ENCODE results near the gene MET. TPM values are rescaled to one million over a fixed set of nuclear protein-coding genes. Genes with fewer than 3 reads are reported as not detected.
"Not testable (repeated sequence)": the region's sequence is repeated elsewhere in the genome, so short reads cannot be mapped to it uniquely, and the experiment has no call there.

The MET gene
- total RNA-seq, 1 experiment from 2014 or later: 67.7 TPM

- DNase-seq (ENCODE audit: low spot score): no peak
These were observed 80.5 kb downstream of the MET start for GRCh38 chr7:116752305-116753074.

GRCh38 chr7:116753130-116753529, 81.1 kb downstream of the MET start:
- no peak for DNase-seq (ENCODE audit: low spot score)

- no peak for DNase-seq (ENCODE audit: low spot score)
These were observed 82.2 kb downstream of the MET start for GRCh38 chr7:116754186-116754585.

- no peak for DNase-seq (ENCODE audit: low spot score)
These were observed 85.3 kb downstream of the MET start for GRCh38 chr7:116757283-116757682.

- not testable (repeated sequence) for DNase-seq (ENCODE audit: low spot score)
These were observed 87.6 kb downstream of the MET start for GRCh38 chr7:116759642-116760041.

GRCh38 chr7:116762971-116763370, 91.0 kb downstream of the MET start:
- no peak for DNase-seq (ENCODE audit: low spot score)

- no peak for DNase-seq (ENCODE audit: low spot score)
These were observed 91.7 kb downstream of the MET start for GRCh38 chr7:116763647-116764046.

GRCh38 chr7:116766881-116767280, 94.9 kb downstream of the MET start:
- DNase-seq (ENCODE audit: low spot score): no peak

DNA sequence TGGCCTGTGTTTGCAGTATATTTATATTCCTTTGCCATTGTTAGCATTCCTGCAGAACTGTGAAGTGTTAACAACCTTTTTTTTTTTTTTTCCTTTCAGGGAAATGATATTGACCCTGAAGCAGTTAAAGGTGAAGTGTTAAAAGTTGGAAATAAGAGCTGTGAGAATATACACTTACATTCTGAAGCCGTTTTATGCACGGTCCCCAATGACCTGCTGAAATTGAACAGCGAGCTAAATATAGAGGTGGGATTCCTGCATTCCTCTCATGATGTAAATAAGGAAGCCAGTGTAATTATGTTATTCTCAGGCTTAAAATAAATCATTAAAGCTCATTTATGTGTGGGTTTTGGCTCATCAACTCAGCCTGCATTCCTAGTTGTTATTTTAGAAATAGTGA, 97.5 kb downstream of the MET start:
- DNase-seq (ENCODE audit: low spot score): no peak

- DNase-seq (ENCODE audit: low spot score): no peak
These were observed 98.9 kb downstream of the MET start for GRCh38 chr7:116770941-116771340.

DNA sequence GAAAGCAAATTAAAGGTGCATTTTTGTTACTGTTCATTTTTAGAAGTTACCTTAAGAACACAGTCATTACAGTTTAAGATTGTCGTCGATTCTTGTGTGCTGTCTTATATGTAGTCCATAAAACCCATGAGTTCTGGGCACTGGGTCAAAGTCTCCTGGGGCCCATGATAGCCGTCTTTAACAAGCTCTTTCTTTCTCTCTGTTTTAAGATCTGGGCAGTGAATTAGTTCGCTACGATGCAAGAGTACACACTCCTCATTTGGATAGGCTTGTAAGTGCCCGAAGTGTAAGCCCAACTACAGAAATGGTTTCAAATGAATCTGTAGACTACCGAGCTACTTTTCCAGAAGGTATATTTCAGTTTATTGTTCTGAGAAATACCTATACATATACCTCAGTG, 99.6 kb downstream of the MET start:
- DNase-seq (ENCODE audit: low spot score): no peak

DNA sequence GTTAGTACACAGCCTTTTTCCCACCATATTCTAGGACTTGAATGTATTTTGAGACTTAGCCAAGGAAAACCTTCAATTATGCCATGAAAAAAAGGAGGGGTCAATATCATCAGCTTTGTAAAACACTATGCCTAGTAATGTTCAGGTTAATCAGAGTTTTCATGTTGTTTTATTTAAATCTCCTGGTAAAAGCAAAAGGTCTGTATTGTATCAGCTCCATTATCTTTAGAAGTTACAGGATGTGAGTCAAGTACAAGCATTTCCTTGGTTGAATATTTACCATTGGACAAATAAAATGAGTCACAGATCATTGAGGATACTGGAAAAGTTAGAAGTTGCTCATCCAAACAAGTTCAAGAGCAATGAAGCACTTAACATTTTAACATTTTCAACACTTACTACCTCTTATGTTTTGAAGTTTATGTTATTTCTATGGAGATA, 100.4 kb downstream of the MET start:
- DNase-seq (ENCODE audit: low spot score): no peak

DNA sequence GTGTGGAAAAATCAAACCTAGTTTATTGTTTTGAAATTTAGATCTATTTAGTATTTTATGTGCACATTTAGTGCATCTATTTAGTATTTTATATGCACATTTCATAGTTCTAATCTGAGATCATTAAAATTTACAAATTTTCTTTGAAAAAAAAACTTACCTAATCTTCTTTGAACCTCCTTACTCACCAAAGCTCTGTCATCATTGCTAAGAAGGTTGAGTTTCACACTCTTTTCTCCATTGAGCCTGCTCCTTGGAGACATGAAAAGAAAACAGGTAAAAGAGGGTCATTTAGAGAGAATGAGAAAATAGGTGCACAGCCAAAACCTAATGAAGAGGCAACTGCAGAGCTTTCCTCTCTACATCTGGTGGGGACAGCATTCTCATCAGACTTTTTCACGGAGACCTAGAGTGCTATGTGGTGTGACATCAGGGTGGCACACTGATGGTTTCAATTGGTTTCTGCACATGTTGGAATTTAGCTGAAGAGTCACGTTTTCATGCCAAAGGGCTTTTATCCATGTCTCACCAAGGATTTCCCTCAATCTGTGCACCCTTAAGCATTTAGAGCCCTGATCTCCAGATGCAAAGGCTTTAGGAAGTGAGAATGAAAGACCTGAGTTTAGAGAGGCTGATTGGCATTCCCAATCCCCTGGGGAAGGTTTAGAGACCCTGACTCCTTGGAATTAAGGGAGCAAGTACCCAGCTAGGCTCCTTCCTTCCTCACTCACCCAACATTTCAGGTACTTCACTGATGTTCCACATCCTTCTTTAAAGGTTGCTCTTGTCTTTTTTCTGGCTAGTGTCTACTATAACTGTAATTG, 101.1 kb downstream of the MET start:
- no peak for DNase-seq (ENCODE audit: low spot score)

GRCh38 chr7:116776046-116776445, 104.0 kb downstream of the MET start:
- no peak for DNase-seq (ENCODE audit: low spot score)

DNA sequence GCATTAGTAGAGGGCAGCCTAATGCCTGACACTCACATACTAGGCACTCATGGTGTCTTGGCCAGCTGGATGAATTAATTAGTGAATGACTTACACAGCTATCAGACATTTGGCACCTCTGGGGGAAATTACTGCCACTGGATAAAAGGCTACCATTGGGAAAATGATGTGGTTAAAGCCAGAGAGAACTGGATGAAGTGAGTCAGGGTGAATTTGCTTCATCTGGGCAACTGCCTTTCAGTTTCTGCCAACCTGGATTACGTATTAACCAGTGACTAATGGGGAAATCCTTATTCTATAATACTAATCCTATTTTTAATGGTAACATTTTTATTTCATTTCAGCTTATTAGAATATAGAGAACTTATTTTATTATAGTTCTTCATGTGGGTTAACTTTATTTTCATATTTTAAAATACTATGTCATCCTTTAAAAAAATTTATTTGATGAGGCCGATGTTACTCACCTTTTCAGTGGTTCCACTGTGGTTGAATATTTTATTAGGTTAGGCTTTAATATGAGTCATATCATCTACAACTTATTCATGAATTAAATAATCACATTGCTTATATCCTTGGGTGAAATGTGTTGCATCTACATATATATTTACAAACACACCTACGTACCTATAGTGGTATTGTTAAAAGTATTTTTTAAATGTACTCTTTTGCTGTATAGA, 104.8 kb downstream of the MET start:
- peak; percentile 77 for DNase-seq (ENCODE audit: low spot score)

- peak; percentile 46 for DNase-seq (ENCODE audit: low spot score)
These were observed 105.8 kb downstream of the MET start for GRCh38 chr7:116777651-116778281.

- no peak for DNase-seq (ENCODE audit: low spot score)
These were observed 107.2 kb downstream of the MET start for GRCh38 chr7:116779216-116779615.

- DNase-seq (ENCODE audit: low spot score): no peak
These were observed 107.9 kb downstream of the MET start for GRCh38 chr7:116779931-116780330.

GRCh38 chr7:116780521-116780920, 108.5 kb downstream of the MET start:
- no peak for DNase-seq (ENCODE audit: low spot score)

- DNase-seq (ENCODE audit: low spot score): no peak
These were observed 109.0 kb downstream of the MET start for GRCh38 chr7:116780966-116781365.

- no peak for DNase-seq (ENCODE audit: low spot score)
These were observed 109.6 kb downstream of the MET start for GRCh38 chr7:116781584-116781983.

DNA sequence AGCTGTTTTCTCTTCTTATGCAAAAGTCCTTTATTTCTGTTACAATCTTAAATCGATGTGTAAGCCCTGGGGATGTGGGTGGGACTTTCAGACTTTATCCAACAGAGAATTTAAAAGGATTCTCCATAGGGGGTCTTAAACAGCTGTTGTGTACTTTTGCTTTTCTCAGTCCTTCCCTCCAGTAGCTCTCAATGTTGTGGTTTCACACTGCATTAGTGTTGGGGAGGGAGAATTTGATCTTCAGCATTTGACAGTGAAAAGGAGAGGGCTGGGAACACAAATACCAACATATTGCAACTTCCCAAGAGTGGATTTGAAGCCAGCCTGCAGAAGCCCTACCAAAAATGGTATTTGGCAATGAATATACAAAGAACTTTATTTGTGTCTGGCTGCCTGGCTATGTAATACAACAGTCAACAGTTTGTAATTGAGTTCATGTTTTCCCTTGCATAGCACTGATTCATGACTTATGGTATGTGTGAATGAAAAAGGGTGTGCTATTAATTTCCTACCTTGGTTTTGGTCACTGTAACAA, 110.2 kb downstream of the MET start:
- DNase-seq (ENCODE audit: low spot score): peak; percentile 77

All from H4 (cell line).